ENCODE measurements around the gene TBC1D13. TPM values are rescaled to one million over a fixed set of nuclear protein-coding genes. Genes with fewer than 3 reads are reported as not detected.
"Not testable (repeated sequence)": the region's sequence is repeated elsewhere in the genome, so short reads cannot be mapped to it uniquely, and the experiment has no call there.

The TBC1D13 gene
- total RNA-seq, 1 donor from 2014 or later, result 9.4 TPM

GRCh38 chr9:128765499-128765898, 21.6 kb upstream of the TBC1D13 start:
- Histone ChIP-seq H3K27me3 (ENCODE audit: control insufficient read depth in 3 of 3, insufficient read depth in 3 of 3, low read length in 3 of 3) (no peaks in the 10 kb centered on the region), H3K9me3 (ENCODE audit: control insufficient read depth in 3 of 3, low read length in 3 of 3) (no peaks in the 10 kb centered on the region), H3K36me3 (ENCODE audit: control insufficient read depth in 3 of 3, insufficient read depth in 3 of 3, low read length in 3 of 3) (peaks cover 4 to 13% (median 9%) of the 10 kb centered on the region in 3 donors), H3K4me3 (ENCODE audit: low read length in 3 of 3) (no peak overlapping the region), H3K4me1 (ENCODE audit: control insufficient read depth in 3 of 3, insufficient read depth in 3 of 3, low read length in 3 of 3) (peaks cover 16 to 30% (median 29%) of the 10 kb centered on the region in 3 donors), H3K27ac (ENCODE audit: low read depth, low read length) (no peak overlapping the region), H3K9ac (ENCODE audit: low read depth in 1 of 3, low read length in 3 of 3) (no peak overlapping the region)

GRCh38 chr9:128768606-128769005, 18.4 kb upstream of the TBC1D13 start:
- Histone ChIP-seq H3K27me3 (ENCODE audit: control insufficient read depth in 3 of 3, insufficient read depth in 3 of 3, low read length in 3 of 3) (no peaks in the 10 kb centered on the region), H3K36me3 (ENCODE audit: control insufficient read depth in 3 of 3, insufficient read depth in 3 of 3, low read length in 3 of 3) (peaks cover 5 to 13% (median 9%) of the 10 kb centered on the region in 3 donors), H3K4me3 (ENCODE audit: low read length in 3 of 3) (no peak overlapping the region), H3K27ac (ENCODE audit: low read depth, low read length) (no peak overlapping the region), H3K9me3 (ENCODE audit: control insufficient read depth in 3 of 3, low read length in 3 of 3) (no peaks in the 10 kb centered on the region), H3K9ac (ENCODE audit: low read depth in 1 of 3, low read length in 3 of 3) (peak overlapping the region in 1 of 3 donors; percentile 6), H3K4me1 (ENCODE audit: control insufficient read depth in 3 of 3, insufficient read depth in 3 of 3, low read length in 3 of 3) (peaks cover 16 to 30% (median 29%) of the 10 kb centered on the region in 3 donors)

- no peaks in the 10 kb centered on the region for H3K27me3 ChIP-seq (ENCODE audit: control insufficient read depth in 3 of 3, insufficient read depth in 3 of 3, low read length in 3 of 3)
- H3K9me3 ChIP-seq (ENCODE audit: control insufficient read depth in 3 of 3, low read length in 3 of 3), result no peaks in the 10 kb centered on the region
- peak overlapping the region; percentile 97 to 99 (median 99) for H3K9ac ChIP-seq (ENCODE audit: low read depth in 1 of 3, low read length in 3 of 3)
- peaks cover 16 to 30% (median 29%) of the 10 kb centered on the region in 3 donors for H3K4me1 ChIP-seq (ENCODE audit: control insufficient read depth in 3 of 3, insufficient read depth in 3 of 3, low read length in 3 of 3)
- H3K36me3 ChIP-seq (ENCODE audit: control insufficient read depth in 3 of 3, insufficient read depth in 3 of 3, low read length in 3 of 3), result peaks cover 5 to 9% (median 9%) of the 10 kb centered on the region in 3 donors
- peak overlapping the region; percentile 97 to 99 (median 98) for H3K4me3 ChIP-seq (ENCODE audit: low read length in 3 of 3)
- peak overlapping the region; percentile 96 for H3K27ac ChIP-seq (ENCODE audit: low read depth, low read length)
These were observed 16.6 kb upstream of the TBC1D13 start for GRCh38 chr9:128770286-128771030.

GRCh38 chr9:128771094-128771721, 15.8 kb upstream of the TBC1D13 start:
- H3K4me1 ChIP-seq (ENCODE audit: control insufficient read depth in 3 of 3, insufficient read depth in 3 of 3, low read length in 3 of 3), result peaks cover 16 to 30% (median 29%) of the 10 kb centered on the region in 3 donors
- peak overlapping the region; percentile 96 for H3K27ac ChIP-seq (ENCODE audit: low read depth, low read length)
- H3K27me3 ChIP-seq (ENCODE audit: control insufficient read depth in 3 of 3, insufficient read depth in 3 of 3, low read length in 3 of 3), result no peaks in the 10 kb centered on the region
- peak overlapping the region; percentile 97 to 99 (median 98) for H3K4me3 ChIP-seq (ENCODE audit: low read length in 3 of 3)
- peak overlapping the region; percentile 97 to 99 (median 99) for H3K9ac ChIP-seq (ENCODE audit: low read depth in 1 of 3, low read length in 3 of 3)
- no peaks in the 10 kb centered on the region for H3K9me3 ChIP-seq (ENCODE audit: control insufficient read depth in 3 of 3, low read length in 3 of 3)
- H3K36me3 ChIP-seq (ENCODE audit: control insufficient read depth in 3 of 3, insufficient read depth in 3 of 3, low read length in 3 of 3), result peaks cover 5 to 9% (median 6%) of the 10 kb centered on the region in 3 donors

GRCh38 chr9:128771745-128772519, 15.1 kb upstream of the TBC1D13 start, which contains the start of gene ZER1:
ZER1 (minus strand) TSS chr9:128771927; CDS start chr9:128755565, 16,362 bp downstream.
- H3K27me3 ChIP-seq (ENCODE audit: control insufficient read depth in 3 of 3, insufficient read depth in 3 of 3, low read length in 3 of 3), result no peaks in the 10 kb centered on the region
- H3K27ac ChIP-seq (ENCODE audit: low read depth, low read length), result peak within 1 kb of the TSS; percentile 96
- peak within 1 kb of the TSS; percentile 97 to 99 (median 98) for H3K4me3 ChIP-seq (ENCODE audit: low read length in 3 of 3)

GRCh38 chr9:128773049-128773448, 14.0 kb upstream of the TBC1D13 start:
- Histone ChIP-seq H3K9me3 (ENCODE audit: control insufficient read depth in 3 of 3, low read length in 3 of 3) (no peaks in the 10 kb centered on the region), H3K9ac (ENCODE audit: low read depth in 1 of 3, low read length in 3 of 3) (no peak overlapping the region), H3K27ac (ENCODE audit: low read depth, low read length) (no peak overlapping the region), H3K36me3 (ENCODE audit: control insufficient read depth in 3 of 3, insufficient read depth in 3 of 3, low read length in 3 of 3) (peaks cover 0 to 3% (median under 1%) of the 10 kb centered on the region in 3 donors), H3K4me1 (ENCODE audit: control insufficient read depth in 3 of 3, insufficient read depth in 3 of 3, low read length in 3 of 3) (peaks cover 16 to 30% (median 25%) of the 10 kb centered on the region in 3 donors), H3K27me3 (ENCODE audit: control insufficient read depth in 3 of 3, insufficient read depth in 3 of 3, low read length in 3 of 3) (no peaks in the 10 kb centered on the region), H3K4me3 (ENCODE audit: low read length in 3 of 3) (no peak overlapping the region)

More at GRCh38 chr9:128771745-128772519, 15.1 kb upstream of the TBC1D13 start, which contains the start of gene ZER1:
- H3K9me3 ChIP-seq (ENCODE audit: control insufficient read depth in 3 of 3, low read length in 3 of 3), result no peaks in the 10 kb centered on the region
- peaks cover 16 to 30% (median 29%) of the 10 kb centered on the region in 3 donors for H3K4me1 ChIP-seq (ENCODE audit: control insufficient read depth in 3 of 3, insufficient read depth in 3 of 3, low read length in 3 of 3)
- peak within 1 kb of the TSS; percentile 97 to 99 (median 99) for H3K9ac ChIP-seq (ENCODE audit: low read depth in 1 of 3, low read length in 3 of 3)
- H3K36me3 ChIP-seq (ENCODE audit: control insufficient read depth in 3 of 3, insufficient read depth in 3 of 3, low read length in 3 of 3), result peaks cover 5 to 9% (median 6%) of the 10 kb centered on the region in 3 donors

- no peaks in the 10 kb centered on the region for H3K9me3 ChIP-seq (ENCODE audit: control insufficient read depth in 3 of 3, low read length in 3 of 3)
- H3K27ac ChIP-seq (ENCODE audit: low read depth, low read length), result no peak overlapping the region
- H3K4me3 ChIP-seq (ENCODE audit: low read length in 3 of 3), result no peak overlapping the region
- H3K27me3 ChIP-seq (ENCODE audit: control insufficient read depth in 3 of 3, insufficient read depth in 3 of 3, low read length in 3 of 3), result no peaks in the 10 kb centered on the region
- H3K4me1 ChIP-seq (ENCODE audit: control insufficient read depth in 3 of 3, insufficient read depth in 3 of 3, low read length in 3 of 3), result peaks cover 14 to 22% (median 17%) of the 10 kb centered on the region in 3 donors
- H3K36me3 ChIP-seq (ENCODE audit: control insufficient read depth in 3 of 3, insufficient read depth in 3 of 3, low read length in 3 of 3), result peaks cover 0 to 3% (median 0%) of the 10 kb centered on the region in 3 donors
- no peak overlapping the region for H3K9ac ChIP-seq (ENCODE audit: low read depth in 1 of 3, low read length in 3 of 3)
These were observed 12.2 kb upstream of the TBC1D13 start for GRCh38 chr9:128774804-128775203.

GRCh38 chr9:128780093-128780492, 7.0 kb upstream of the TBC1D13 start:
- not testable (repeated sequence) for H3K27me3 ChIP-seq (ENCODE audit: control insufficient read depth in 3 of 3, insufficient read depth in 3 of 3, low read length in 3 of 3); H3K9ac ChIP-seq (ENCODE audit: low read depth in 1 of 3, low read length in 3 of 3); H3K4me3 ChIP-seq (ENCODE audit: low read length in 3 of 3); H3K9me3 ChIP-seq (ENCODE audit: control insufficient read depth in 3 of 3, low read length in 3 of 3); H3K27ac ChIP-seq (ENCODE audit: low read depth, low read length); H3K36me3 ChIP-seq (ENCODE audit: control insufficient read depth in 3 of 3, insufficient read depth in 3 of 3, low read length in 3 of 3)
- H3K4me1 ChIP-seq (ENCODE audit: control insufficient read depth in 3 of 3, insufficient read depth in 3 of 3, low read length in 3 of 3), result peaks cover 0 to 13% (median 9%) of the 10 kb centered on the region in 3 donors

GRCh38 chr9:128781187-128782070, 5.6 kb upstream of the TBC1D13 start:
- Histone ChIP-seq H3K4me3 (ENCODE audit: low read length in 3 of 3) (no peak overlapping the region), H3K9me3 (ENCODE audit: control insufficient read depth in 3 of 3, low read length in 3 of 3) (no peaks in the 10 kb centered on the region), H3K9ac (ENCODE audit: low read depth in 1 of 3, low read length in 3 of 3) (no peak overlapping the region), H3K4me1 (ENCODE audit: control insufficient read depth in 3 of 3, insufficient read depth in 3 of 3, low read length in 3 of 3) (peaks cover 0 to 13% (median 9%) of the 10 kb centered on the region in 3 donors), H3K27me3 (ENCODE audit: control insufficient read depth in 3 of 3, insufficient read depth in 3 of 3, low read length in 3 of 3) (no peaks in the 10 kb centered on the region), H3K36me3 (ENCODE audit: control insufficient read depth in 3 of 3, insufficient read depth in 3 of 3, low read length in 3 of 3) (no peaks in the 10 kb centered on the region), H3K27ac (ENCODE audit: low read depth, low read length) (no peak overlapping the region)
